ENCODE results near the gene SOX9. TPM values are rescaled to one million over a fixed set of nuclear protein-coding genes. Genes with fewer than 3 reads are reported as not detected.

Gene SOX9
- total RNA-seq, 2 experiments from 2014 or later: not detected

DNA sequence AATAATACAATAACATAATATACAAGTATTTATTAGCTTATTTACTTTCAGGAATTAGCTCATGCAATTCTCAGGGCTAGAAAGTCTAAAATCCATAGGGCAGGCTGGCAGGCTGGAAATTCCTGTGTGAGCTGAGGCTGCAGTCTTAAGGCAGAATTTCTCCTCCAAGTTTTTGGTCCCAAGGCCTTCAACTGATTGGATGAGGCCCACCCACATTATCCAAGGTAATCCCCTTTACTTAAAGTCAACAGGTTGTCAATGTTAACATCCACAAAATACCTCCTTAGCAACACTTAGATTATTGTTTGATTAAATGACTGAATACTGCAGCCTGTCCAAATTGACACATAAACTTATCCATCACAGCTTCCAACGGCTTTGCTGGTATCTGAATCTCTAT lies 32.9 kb upstream of the SOX9 start:
- H3K4me3 ChIP-seq (ENCODE audit: low read length): no peak overlapping the region
- no peaks in the 10 kb centered on the region for H3K4me1 ChIP-seq (ENCODE audit: insufficient read depth, low read length)
- H3K36me3 ChIP-seq (ENCODE audit: insufficient read depth, low read length): no peaks in the 10 kb centered on the region
- H3K9me3 ChIP-seq (ENCODE audit: control insufficient read depth in 1 of 2, insufficient read depth in 1 of 2, low read length in 2 of 2): no peaks in the 10 kb centered on the region
- Mint-ChIP-seq H3K27ac (no peak overlapping the region), H3K9me3 (peaks cover 2% of the 10 kb centered on the region), H3K36me3 (ENCODE audit: low read depth) (no peaks in the 10 kb centered on the region), H3K4me1 (ENCODE audit: low read depth) (no peaks in the 10 kb centered on the region), H3K27me3 (no peaks in the 10 kb centered on the region), H3K4me3 (no peak overlapping the region)
- DNase-seq: no peak
- no peaks in the 10 kb centered on the region for H3K27me3 ChIP-seq (ENCODE audit: control insufficient read depth in 1 of 2, insufficient read depth in 2 of 2, low read length in 2 of 2)
- intact Hi-C loops (cut with DNase I, micrococcal nuclease): no loop called here
- ChIA-PET CTCF (no interaction called here), POLR2A (no interaction called here)
- H3K27ac ChIP-seq (ENCODE audit: low read depth in 1 of 2, low read length in 2 of 2): no peak overlapping the region
- ATAC-seq (ENCODE audit: poor library complexity): no peak
- TF ChIP-seq, protein P1, sequence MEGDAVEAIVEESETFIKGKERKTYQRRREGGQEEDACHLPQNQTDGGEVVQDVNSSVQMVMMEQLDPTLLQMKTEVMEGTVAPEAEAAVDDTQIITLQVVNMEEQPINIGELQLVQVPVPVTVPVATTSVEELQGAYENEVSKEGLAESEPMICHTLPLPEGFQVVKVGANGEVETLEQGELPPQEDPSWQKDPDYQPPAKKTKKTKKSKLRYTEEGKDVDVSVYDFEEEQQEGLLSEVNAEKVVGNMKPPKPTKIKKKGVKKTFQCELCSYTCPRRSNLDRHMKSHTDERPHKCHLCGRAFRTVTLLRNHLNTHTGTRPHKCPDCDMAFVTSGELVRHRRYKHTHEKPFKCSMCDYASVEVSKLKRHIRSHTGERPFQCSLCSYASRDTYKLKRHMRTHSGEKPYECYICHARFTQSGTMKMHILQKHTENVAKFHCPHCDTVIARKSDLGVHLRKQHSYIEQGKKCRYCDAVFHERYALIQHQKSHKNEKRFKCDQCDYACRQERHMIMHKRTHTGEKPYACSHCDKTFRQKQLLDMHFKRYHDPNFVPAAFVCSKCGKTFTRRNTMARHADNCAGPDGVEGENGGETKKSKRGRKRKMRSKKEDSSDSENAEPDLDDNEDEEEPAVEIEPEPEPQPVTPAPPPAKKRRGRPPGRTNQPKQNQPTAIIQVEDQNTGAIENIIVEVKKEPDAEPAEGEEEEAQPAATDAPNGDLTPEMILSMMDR (IDR thresholded peaks at IDR 0.05): no peak

DNA sequence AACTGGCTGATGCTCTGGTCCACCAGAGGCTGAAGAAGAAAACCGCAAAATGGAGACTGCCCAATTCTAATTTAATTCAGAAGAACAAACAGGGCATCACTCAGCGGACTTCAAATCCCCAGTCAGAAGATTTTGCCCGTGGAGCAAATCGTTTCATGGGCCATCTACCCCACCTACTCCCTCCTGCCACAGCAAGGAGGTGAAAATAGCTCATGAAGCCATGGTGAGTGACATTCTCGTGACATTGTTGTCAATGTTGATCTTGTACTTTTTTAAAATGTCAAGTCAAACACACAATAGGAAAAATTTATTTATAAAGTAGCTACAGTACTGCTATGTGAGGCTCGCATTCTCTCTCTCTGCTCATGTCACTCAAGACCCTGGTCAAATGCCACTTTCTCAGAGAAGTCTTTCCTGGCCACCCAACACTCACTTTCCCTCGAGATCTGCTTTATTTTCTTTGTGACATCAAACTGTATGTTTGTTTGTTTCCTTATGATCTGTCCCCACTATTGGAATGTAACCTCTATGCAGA lies 31.3 kb upstream of the SOX9 start:
- TF ChIP-seq, protein P1 (IDR thresholded peaks at IDR 0.05): no peak
- no peak overlapping the region for H3K4me3 Mint-ChIP-seq
- no peak for ATAC-seq (ENCODE audit: poor library complexity)

DNA sequence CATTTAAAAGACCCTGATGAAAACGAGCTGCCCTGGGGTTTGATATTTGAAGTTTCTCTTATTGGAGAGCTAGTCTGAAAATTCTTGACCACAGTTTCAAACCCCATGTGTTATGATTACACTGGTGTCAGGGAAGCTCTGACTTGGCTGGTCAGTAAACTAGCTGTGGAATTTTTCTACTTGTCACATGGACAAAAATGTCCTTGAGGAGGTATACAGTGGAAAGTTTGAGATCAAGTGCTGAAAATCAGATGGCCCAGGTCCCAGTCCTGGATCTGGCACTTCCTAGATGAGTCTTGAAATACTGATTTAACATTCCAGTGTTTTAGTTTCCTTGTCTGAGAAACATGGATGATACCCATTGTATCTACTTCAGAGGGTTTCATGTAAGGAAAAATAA lies 30.7 kb upstream of the SOX9 start:
- Mint-ChIP-seq H3K27ac (no peak overlapping the region), H3K27me3 (no peaks in the 10 kb centered on the region), H3K36me3 (ENCODE audit: low read depth) (no peaks in the 10 kb centered on the region), H3K4me3 (no peak overlapping the region), H3K9me3 (peaks cover 2% of the 10 kb centered on the region), H3K4me1 (ENCODE audit: low read depth) (no peaks in the 10 kb centered on the region)
- ChIA-PET POLR2A (no interaction called here), CTCF (no interaction called here)
- intact Hi-C loops (cut with DNase I, micrococcal nuclease): no loop called here
- TF ChIP-seq, protein P1 (IDR thresholded peaks at IDR 0.05): no peak
- H3K36me3 ChIP-seq (ENCODE audit: insufficient read depth, low read length): no peaks in the 10 kb centered on the region
- ATAC-seq (ENCODE audit: poor library complexity) (no peak), DNase-seq (no peak)
- H3K27ac ChIP-seq (ENCODE audit: low read depth in 1 of 2, low read length in 2 of 2): no peak overlapping the region
- no peaks in the 10 kb centered on the region for H3K27me3 ChIP-seq (ENCODE audit: control insufficient read depth in 1 of 2, insufficient read depth in 2 of 2, low read length in 2 of 2)
- peaks cover 0 to 2% of the 10 kb centered on the region in 2 experiments for H3K9me3 ChIP-seq (ENCODE audit: control insufficient read depth in 1 of 2, insufficient read depth in 1 of 2, low read length in 2 of 2)
- H3K4me1 ChIP-seq (ENCODE audit: insufficient read depth, low read length): no peaks in the 10 kb centered on the region
- no peak overlapping the region for H3K4me3 ChIP-seq (ENCODE audit: low read length)

More for the DNA sequence above, 31.3 kb upstream of the SOX9 start:
- no peaks in the 10 kb centered on the region for H3K27me3 ChIP-seq (ENCODE audit: control insufficient read depth in 1 of 2, insufficient read depth in 2 of 2, low read length in 2 of 2)
- POLR2A ChIA-PET: no interaction called here
- H3K27ac ChIP-seq (ENCODE audit: low read depth in 1 of 2, low read length in 2 of 2): no peak overlapping the region
- H3K4me3 ChIP-seq (ENCODE audit: low read length): no peak overlapping the region
- Mint-ChIP-seq H3K27me3 (no peaks in the 10 kb centered on the region), H3K4me1 (ENCODE audit: low read depth) (no peaks in the 10 kb centered on the region), H3K9me3 (peaks cover 2% of the 10 kb centered on the region), H3K36me3 (ENCODE audit: low read depth) (no peaks in the 10 kb centered on the region), H3K27ac (no peak overlapping the region)
- CTCF ChIA-PET: no interaction called here
- H3K36me3 ChIP-seq (ENCODE audit: insufficient read depth, low read length): no peaks in the 10 kb centered on the region
- no peak for DNase-seq
- no peaks in the 10 kb centered on the region for H3K9me3 ChIP-seq (ENCODE audit: control insufficient read depth in 1 of 2, insufficient read depth in 1 of 2, low read length in 2 of 2)
- no peaks in the 10 kb centered on the region for H3K4me1 ChIP-seq (ENCODE audit: insufficient read depth, low read length)
- intact Hi-C loops (cut with DNase I, micrococcal nuclease): no loop called here

All from CD4-positive, alpha-beta T cell (primary cell).